GM23338 (cell line): Measurements from ENCODE around the gene LHX5. TPM values are rescaled to one million over a fixed set of nuclear protein-coding genes. Genes with fewer than 3 reads are reported as not detected.

Experiments used
- ATAC-seq: fragments of 200-7000 bp; cut with Tn5 transposase; 3 replicates; pipeline ENCODE4 v1.9.1; 2020
- DNase-seq: peaks from one replicate; pipeline ENCODE4 v3.0.0-alpha.2; 2015; ENCODE audit warnings: low spot score
- H2AFZ ChIP-seq: fragments of 200-600 bp; sonication (generic); 2 replicates; pipeline ENCODE4 v1.8.0; 2016; ENCODE audit warnings: antibody characterized with exemption, mild to moderate bottlenecking, moderate library complexity
- H3F3A ChIP-seq: fragments of 200-600 bp; sonication (generic); replicated peaks from 2 replicates; pipeline ENCODE4 v1.8.0; 2017; ENCODE audit warnings: antibody characterized with exemption, mixed run types, low read depth
- H3K27ac ChIP-seq: fragments of 200-600 bp; sonication (generic); 2 replicates; pipeline ENCODE4 v1.6.1; 2016; ENCODE audit warnings: low read depth
- H3K27me3 ChIP-seq: fragments of 200-600 bp; sonication (generic); 2 replicates; pipeline ENCODE4 v1.8.0; 2016; ENCODE audit warnings: mild to moderate bottlenecking, mixed run types, moderate library complexity; ENCODE audit not compliant: insufficient read depth
- H3K36me3 ChIP-seq: fragments of 200-600 bp; sonication (generic); 2 replicates; pipeline ENCODE4 v1.8.0; 2016; ENCODE audit warnings: mild to moderate bottlenecking; ENCODE audit not compliant: insufficient read depth
- H3K4me1 ChIP-seq: fragments of 200-600 bp; sonication (generic); 2 replicates; pipeline ENCODE4 v1.8.0; 2016; ENCODE audit warnings: mild to moderate bottlenecking, moderate library complexity; ENCODE audit not compliant: insufficient read depth
- H3K4me2 ChIP-seq: fragments of 200-600 bp; sonication (generic); 2 replicates; pipeline ENCODE4 v1.7.1; 2017; ENCODE audit warnings: mixed run types
- H3K4me3 ChIP-seq: fragments of 200-600 bp; sonication (generic); 2 replicates; pipeline ENCODE4 v1.6.1; 2016; ENCODE audit warnings: mixed run types
- H3K79me2 ChIP-seq: fragments of 200-600 bp; sonication (generic); replicated peaks from 2 replicates; pipeline ENCODE4 v1.8.0; 2017; ENCODE audit warnings: mild to moderate bottlenecking; ENCODE audit not compliant: insufficient read depth
- H3K9me2 ChIP-seq: fragments of 200-600 bp; sonication (generic); 2 replicates; pipeline ENCODE4 v1.8.0; 2017; ENCODE audit not compliant: insufficient read depth
- H4K20me1 ChIP-seq: fragments of 200-600 bp; sonication (generic); replicated peaks from 2 replicates; pipeline ENCODE4 v1.8.0; 2017; ENCODE audit warnings: mild to moderate bottlenecking; ENCODE audit not compliant: insufficient read depth
- H3K27ac Mint-ChIP-seq: 2 replicates; pipeline ENCODE4 v1.8.0; 2020; ENCODE audit warnings: inconsistent platforms, mild to moderate bottlenecking, moderate library complexity, mixed read lengths
- H3K27me3 Mint-ChIP-seq: 3 replicates; pipeline ENCODE4 v1.8.0; 2022; ENCODE audit warnings: low read depth, mild to moderate bottlenecking, moderate library complexity, mixed read lengths, inconsistent platforms; ENCODE audit not compliant: insufficient read depth, poor library complexity
- H3K36me3 Mint-ChIP-seq: 3 replicates; pipeline ENCODE4 v1.8.0; 2021; ENCODE audit warnings: low read depth, mild to moderate bottlenecking, inconsistent platforms, moderate library complexity, mixed read lengths
- H3K4me1 Mint-ChIP-seq: 3 replicates; pipeline ENCODE4 v1.8.0; 2020; ENCODE audit warnings: mild to moderate bottlenecking, inconsistent platforms, mixed read lengths
- H3K4me3 Mint-ChIP-seq: 3 replicates; pipeline ENCODE4 v1.8.0; 2021; ENCODE audit warnings: moderate library complexity, mild to moderate bottlenecking, inconsistent platforms, mixed read lengths
- H3K9me3 Mint-ChIP-seq: 3 replicates; pipeline ENCODE4 v1.8.0; 2020; ENCODE audit warnings: moderate library complexity, mild to moderate bottlenecking, inconsistent platforms, mixed read lengths
- CREB1 ChIP-seq: fragments of 250-450 bp; sonication (Bioruptor Pico); IDR thresholded peaks from 2 replicates; pipeline ENCODE4 v1.5.0; 2020; ENCODE audit warnings: low read depth, mild to moderate bottlenecking, moderate library complexity
- EZH2 ChIP-seq: fragments of 200-600 bp; sonication (generic); IDR thresholded peaks from one replicate; pipeline ENCODE4 v1.8.0; 2017; ENCODE audit warnings: antibody characterized with exemption, mild to moderate bottlenecking, low read depth; ENCODE audit not compliant: unreplicated experiment
- NANOG ChIP-seq: IDR thresholded peaks from 2 replicates; pipeline ENCODE4 v1.6.1; 2016; ENCODE audit warnings: antibody characterized with exemption, borderline replicate concordance
- POLR2AphosphoS5 ChIP-seq: IDR thresholded peaks from 2 replicates; pipeline ENCODE4 v1.6.1; 2016; ENCODE audit warnings: antibody characterized with exemption, low read depth
- ZNF331 ChIP-seq: fragments of 250-450 bp; sonication (Bioruptor Pico); IDR thresholded peaks from 2 replicates; pipeline ENCODE4 v1.5.0; 2020; ENCODE audit warnings: low read depth, mild to moderate bottlenecking, moderate library complexity
- polyA plus RNA-seq: library from polyadenylated mRNA; unstranded; fragments of >200 nt; fragmentation: Nextera tagmentation; extraction: Ambion mirVana; gene quantifications from 2 replicates; pipeline ENCODE4 v1.2.1, GENCODE V29; 2016
- total RNA-seq: library from RNA; depleted of rRNA; stranded (reverse); fragments of >200 nt; shearing (Covaris generic); gene quantifications from 2 replicates; pipeline ENCODE4 v1.2.3, GENCODE V29; 2014
- TF ChIP-seq, protein P1 (sequence below): fragments of 250-450 bp; sonication (Bioruptor Pico); IDR thresholded peaks from 2 replicates; pipeline ENCODE4 v1.5.0; 2020; ENCODE audit warnings: mild to moderate bottlenecking, moderate library complexity
- TF ChIP-seq, protein P2 (sequence below): IDR thresholded peaks from one replicate; pipeline ENCODE4 v1.6.1; 2018; ENCODE audit warnings: antibody characterized with exemption; ENCODE audit not compliant: unreplicated experiment
- TF ChIP-seq, protein P3 (sequence below): IDR thresholded peaks from 2 replicates; pipeline ENCODE4 v1.6.1; 2016; ENCODE audit warnings: antibody characterized with exemption
- TF ChIP-seq, protein P4 (sequence below), 2 experiments: fragments of 200-600 bp in 1 of 2; sonication (generic) in 1 of 2; conservative IDR thresholded peaks; 2 replicates each; pipeline versions ENCODE4 v1.5.1 to v1.6.1; 2016 to 2017; ENCODE audit warnings: antibody characterized with exemption in 2 of 2, low read depth in 2 of 2, mild to moderate bottlenecking in 2 of 2, moderate library complexity in 1 of 2

LHX5 gene
- total and polyA plus RNA-seq, 2 experiments from 2014 or later, result 0.18 TPM; not detected in 1

DNA sequence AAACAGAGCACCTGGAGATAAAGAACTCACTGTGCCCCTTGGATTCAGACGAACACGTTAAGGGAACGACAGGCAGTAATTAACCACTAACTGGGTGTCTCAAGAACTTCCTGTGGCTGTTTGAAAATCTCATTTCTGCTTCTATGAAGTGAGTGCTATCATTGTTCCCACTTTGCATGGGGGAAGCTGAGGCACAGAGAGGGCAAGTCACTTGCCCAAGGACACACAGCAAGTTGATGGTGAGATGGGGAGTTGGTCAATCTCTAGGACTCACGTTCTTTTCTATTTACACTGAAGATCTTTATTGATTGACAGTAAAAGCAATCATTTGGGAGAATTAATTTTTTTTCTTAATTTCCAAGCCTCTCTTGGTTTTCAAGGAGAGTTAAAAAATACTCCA, 26.8 kb upstream of the LHX5 start (continued):
- TF ChIP-seq, protein P1, sequence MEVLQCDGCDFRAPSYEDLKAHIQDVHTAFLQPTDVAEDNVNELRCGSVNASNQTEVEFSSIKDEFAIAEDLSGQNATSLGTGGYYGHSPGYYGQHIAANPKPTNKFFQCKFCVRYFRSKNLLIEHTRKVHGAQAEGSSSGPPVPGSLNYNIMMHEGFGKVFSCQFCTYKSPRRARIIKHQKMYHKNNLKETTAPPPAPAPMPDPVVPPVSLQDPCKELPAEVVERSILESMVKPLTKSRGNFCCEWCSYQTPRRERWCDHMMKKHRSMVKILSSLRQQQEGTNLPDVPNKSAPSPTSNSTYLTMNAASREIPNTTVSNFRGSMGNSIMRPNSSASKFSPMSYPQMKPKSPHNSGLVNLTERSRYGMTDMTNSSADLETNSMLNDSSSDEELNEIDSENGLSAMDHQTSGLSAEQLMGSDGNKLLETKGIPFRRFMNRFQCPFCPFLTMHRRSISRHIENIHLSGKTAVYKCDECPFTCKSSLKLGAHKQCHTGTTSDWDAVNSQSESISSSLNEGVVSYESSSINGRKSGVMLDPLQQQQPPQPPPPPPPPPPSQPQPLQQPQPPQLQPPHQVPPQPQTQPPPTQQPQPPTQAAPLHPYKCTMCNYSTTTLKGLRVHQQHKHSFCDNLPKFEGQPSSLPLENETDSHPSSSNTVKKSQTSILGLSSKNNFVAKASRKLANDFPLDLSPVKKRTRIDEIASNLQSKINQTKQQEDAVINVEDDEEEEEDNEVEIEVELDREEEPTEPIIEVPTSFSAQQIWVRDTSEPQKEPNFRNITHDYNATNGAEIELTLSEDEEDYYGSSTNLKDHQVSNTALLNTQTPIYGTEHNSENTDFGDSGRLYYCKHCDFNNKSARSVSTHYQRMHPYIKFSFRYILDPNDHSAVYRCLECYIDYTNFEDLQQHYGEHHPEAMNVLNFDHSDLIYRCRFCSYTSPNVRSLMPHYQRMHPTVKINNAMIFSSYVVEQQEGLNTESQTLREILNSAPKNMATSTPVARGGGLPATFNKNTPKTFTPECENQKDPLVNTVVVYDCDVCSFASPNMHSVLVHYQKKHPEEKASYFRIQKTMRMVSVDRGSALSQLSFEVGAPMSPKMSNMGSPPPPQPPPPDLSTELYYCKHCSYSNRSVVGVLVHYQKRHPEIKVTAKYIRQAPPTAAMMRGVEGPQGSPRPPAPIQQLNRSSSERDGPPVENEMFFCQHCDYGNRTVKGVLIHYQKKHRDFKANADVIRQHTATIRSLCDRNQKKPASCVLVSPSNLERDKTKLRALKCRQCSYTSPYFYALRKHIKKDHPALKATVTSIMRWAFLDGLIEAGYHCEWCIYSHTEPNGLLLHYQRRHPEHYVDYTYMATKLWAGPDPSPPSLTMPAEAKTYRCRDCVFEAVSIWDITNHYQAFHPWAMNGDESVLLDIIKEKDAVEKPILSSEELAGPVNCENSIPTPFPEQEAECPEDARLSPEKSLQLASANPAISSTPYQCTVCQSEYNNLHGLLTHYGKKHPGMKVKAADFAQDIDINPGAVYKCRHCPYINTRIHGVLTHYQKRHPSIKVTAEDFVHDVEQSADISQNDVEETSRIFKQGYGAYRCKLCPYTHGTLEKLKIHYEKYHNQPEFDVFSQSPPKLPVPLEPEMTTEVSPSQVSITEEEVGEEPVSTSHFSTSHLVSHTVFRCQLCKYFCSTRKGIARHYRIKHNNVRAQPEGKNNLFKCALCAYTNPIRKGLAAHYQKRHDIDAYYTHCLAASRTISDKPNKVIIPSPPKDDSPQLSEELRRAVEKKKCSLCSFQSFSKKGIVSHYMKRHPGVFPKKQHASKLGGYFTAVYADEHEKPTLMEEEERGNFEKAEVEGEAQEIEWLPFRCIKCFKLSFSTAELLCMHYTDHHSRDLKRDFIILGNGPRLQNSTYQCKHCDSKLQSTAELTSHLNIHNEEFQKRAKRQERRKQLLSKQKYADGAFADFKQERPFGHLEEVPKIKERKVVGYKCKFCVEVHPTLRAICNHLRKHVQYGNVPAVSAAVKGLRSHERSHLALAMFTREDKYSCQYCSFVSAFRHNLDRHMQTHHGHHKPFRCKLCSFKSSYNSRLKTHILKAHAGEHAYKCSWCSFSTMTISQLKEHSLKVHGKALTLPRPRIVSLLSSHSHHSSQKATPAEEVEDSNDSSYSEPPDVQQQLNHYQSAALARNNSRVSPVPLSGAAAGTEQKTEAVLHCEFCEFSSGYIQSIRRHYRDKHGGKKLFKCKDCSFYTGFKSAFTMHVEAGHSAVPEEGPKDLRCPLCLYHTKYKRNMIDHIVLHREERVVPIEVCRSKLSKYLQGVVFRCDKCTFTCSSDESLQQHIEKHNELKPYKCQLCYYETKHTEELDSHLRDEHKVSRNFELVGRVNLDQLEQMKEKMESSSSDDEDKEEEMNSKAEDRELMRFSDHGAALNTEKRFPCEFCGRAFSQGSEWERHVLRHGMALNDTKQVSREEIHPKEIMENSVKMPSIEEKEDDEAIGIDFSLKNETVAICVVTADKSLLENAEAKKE (CRISPR knock-in tag), result no peak

DNA sequence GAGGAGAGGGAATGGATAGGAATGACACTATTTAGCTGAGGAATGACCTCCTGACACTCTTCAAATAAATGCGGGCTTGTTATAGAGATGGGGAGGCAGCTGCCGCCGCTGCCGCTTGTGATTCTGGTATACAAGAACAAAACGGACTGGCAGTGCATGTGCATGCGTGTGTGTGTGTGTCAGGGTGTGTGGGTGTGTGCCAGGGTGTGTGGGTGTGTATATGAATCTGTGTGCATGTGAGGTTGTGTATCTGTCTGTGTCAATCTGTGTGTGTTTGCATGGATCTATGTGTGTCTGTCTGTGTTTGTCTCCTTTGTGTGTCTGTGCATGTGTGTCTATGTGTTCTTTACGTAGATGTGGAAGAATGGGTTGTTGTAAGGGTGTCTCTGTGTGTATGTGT, 26.0 kb upstream of the LHX5 start:
- H3K9me3 Mint-ChIP-seq, result peaks cover 8% of the 10 kb centered on the region; the same call in 2 of the 3 replicates

More for the DNA sequence above, 26.0 kb upstream of the LHX5 start:
- Mint-ChIP-seq H3K36me3 (peaks cover 4% of the 10 kb centered on the region; the same call in 1 of the 3 replicates), H3K27ac (no peak overlapping the region), H3K4me3 (no peak overlapping the region), H3K4me1 (peaks cover 27% of the 10 kb centered on the region), H3K27me3 (peaks cover 5% of the 10 kb centered on the region)
- no peak overlapping the region for H3K27ac ChIP-seq
- no peaks in the 10 kb centered on the region for H3K36me3 ChIP-seq
- H2AFZ ChIP-seq, result no peak overlapping the region
- H3K4me1 ChIP-seq, result peaks cover 15% of the 10 kb centered on the region
- DNase-seq (no peak), ATAC-seq (no peak)
- no peak overlapping the region for H3K4me3 ChIP-seq
- TF ChIP-seq, protein P2, sequence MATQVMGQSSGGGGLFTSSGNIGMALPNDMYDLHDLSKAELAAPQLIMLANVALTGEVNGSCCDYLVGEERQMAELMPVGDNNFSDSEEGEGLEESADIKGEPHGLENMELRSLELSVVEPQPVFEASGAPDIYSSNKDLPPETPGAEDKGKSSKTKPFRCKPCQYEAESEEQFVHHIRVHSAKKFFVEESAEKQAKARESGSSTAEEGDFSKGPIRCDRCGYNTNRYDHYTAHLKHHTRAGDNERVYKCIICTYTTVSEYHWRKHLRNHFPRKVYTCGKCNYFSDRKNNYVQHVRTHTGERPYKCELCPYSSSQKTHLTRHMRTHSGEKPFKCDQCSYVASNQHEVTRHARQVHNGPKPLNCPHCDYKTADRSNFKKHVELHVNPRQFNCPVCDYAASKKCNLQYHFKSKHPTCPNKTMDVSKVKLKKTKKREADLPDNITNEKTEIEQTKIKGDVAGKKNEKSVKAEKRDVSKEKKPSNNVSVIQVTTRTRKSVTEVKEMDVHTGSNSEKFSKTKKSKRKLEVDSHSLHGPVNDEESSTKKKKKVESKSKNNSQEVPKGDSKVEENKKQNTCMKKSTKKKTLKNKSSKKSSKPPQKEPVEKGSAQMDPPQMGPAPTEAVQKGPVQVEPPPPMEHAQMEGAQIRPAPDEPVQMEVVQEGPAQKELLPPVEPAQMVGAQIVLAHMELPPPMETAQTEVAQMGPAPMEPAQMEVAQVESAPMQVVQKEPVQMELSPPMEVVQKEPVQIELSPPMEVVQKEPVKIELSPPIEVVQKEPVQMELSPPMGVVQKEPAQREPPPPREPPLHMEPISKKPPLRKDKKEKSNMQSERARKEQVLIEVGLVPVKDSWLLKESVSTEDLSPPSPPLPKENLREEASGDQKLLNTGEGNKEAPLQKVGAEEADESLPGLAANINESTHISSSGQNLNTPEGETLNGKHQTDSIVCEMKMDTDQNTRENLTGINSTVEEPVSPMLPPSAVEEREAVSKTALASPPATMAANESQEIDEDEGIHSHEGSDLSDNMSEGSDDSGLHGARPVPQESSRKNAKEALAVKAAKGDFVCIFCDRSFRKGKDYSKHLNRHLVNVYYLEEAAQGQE, result no peak
- TF ChIP-seq ZNF331 (CRISPR knock-in tag), result no peak
- no peak for TF ChIP-seq POLR2AphosphoS5
- TF ChIP-seq EZH2, result no peak
- TF ChIP-seq, protein P3, sequence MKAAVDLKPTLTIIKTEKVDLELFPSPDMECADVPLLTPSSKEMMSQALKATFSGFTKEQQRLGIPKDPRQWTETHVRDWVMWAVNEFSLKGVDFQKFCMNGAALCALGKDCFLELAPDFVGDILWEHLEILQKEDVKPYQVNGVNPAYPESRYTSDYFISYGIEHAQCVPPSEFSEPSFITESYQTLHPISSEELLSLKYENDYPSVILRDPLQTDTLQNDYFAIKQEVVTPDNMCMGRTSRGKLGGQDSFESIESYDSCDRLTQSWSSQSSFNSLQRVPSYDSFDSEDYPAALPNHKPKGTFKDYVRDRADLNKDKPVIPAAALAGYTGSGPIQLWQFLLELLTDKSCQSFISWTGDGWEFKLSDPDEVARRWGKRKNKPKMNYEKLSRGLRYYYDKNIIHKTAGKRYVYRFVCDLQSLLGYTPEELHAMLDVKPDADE, result no peak
- TF ChIP-seq, protein P4, sequence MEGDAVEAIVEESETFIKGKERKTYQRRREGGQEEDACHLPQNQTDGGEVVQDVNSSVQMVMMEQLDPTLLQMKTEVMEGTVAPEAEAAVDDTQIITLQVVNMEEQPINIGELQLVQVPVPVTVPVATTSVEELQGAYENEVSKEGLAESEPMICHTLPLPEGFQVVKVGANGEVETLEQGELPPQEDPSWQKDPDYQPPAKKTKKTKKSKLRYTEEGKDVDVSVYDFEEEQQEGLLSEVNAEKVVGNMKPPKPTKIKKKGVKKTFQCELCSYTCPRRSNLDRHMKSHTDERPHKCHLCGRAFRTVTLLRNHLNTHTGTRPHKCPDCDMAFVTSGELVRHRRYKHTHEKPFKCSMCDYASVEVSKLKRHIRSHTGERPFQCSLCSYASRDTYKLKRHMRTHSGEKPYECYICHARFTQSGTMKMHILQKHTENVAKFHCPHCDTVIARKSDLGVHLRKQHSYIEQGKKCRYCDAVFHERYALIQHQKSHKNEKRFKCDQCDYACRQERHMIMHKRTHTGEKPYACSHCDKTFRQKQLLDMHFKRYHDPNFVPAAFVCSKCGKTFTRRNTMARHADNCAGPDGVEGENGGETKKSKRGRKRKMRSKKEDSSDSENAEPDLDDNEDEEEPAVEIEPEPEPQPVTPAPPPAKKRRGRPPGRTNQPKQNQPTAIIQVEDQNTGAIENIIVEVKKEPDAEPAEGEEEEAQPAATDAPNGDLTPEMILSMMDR (conservative IDR thresholded peaks at IDR 0.05; ENCODE audit: low read depth in 2 of 2), result no peak
- no peak for TF ChIP-seq NANOG
- no peak for TF ChIP-seq CREB1 (CRISPR knock-in tag)
- H3K4me2 ChIP-seq, result no peak overlapping the region
- H4K20me1 ChIP-seq, result no peaks in the 10 kb centered on the region; the same call in 1 of the 2 replicates
- no peaks in the 10 kb centered on the region for H3K79me2 ChIP-seq
- H3F3A ChIP-seq, result no peaks in the 10 kb centered on the region
- no peaks in the 10 kb centered on the region for H3K9me2 ChIP-seq
- H3K27me3 ChIP-seq, result no peaks in the 10 kb centered on the region
